ENCODE results near the gene OCRL. TPM values are rescaled to one million over a fixed set of nuclear protein-coding genes. Genes with fewer than 3 reads are reported as not detected.

OCRL gene
- polyA plus RNA-seq (2013, experiment 1 of 2): 16.0 TPM
- polyA plus RNA-seq (2013, experiment 2 of 2): 15.7 TPM

- H3K4me1 ChIP-seq (ENCODE audit: control insufficient read depth, insufficient read depth, low read depth, low read length): no peaks in the 10 kb centered on the region
- peaks cover 6% of the 10 kb centered on the region for H3K79me1 ChIP-seq (replicated peaks; ENCODE audit: low read length, poor library complexity, severe bottlenecking)
- H3K18ac ChIP-seq (ENCODE audit: low read depth in 1 of 2, low read length in 2 of 2): peak within 1 kb of the TSS; percentile 79 to 90
- H3K9ac ChIP-seq (ENCODE audit: low read length): peak within 1 kb of the TSS; percentile 80
- H4K8ac ChIP-seq (ENCODE audit: low read length): no peak within 1 kb of the TSS
- no peak within 1 kb of the TSS for H2BK5ac ChIP-seq (ENCODE audit: low read depth, low read length, poor library complexity, severe bottlenecking)
- peak within 1 kb of the TSS; percentile 81 to 84 for H3K4me3 ChIP-seq (ENCODE audit: insufficient read depth in 1 of 2, low read depth in 1 of 2, low read length in 2 of 2)
- no peaks in the 10 kb centered on the region for H3K27me3 ChIP-seq (ENCODE audit: control insufficient read depth in 1 of 2, insufficient read depth in 1 of 2, low read length in 2 of 2)
- H2BK12ac ChIP-seq (ENCODE audit: low read length in 2 of 2): no peak within 1 kb of the TSS
- peak within 1 kb of the TSS; percentile 89 for H2AFZ ChIP-seq (ENCODE audit: low read depth, low read length)
- H3K14ac ChIP-seq (ENCODE audit: low read length in 2 of 2): peak within 1 kb of the TSS in 1 of 2 experiments; percentile 88
- H2BK120ac ChIP-seq (ENCODE audit: low read depth, low read length): peak within 1 kb of the TSS; percentile 19
- WGBS: 2% methylated on average over 23 of the region's 60 CpGs
- H2AK5ac ChIP-seq (ENCODE audit: low read length, severe bottlenecking): no peak within 1 kb of the TSS
- peak within 1 kb of the TSS; percentile 73 for H3K4me2 ChIP-seq (ENCODE audit: low read length, poor library complexity, severe bottlenecking)
- peak within 1 kb of the TSS in 1 of 2 experiments; percentile 28 for H3K4ac ChIP-seq (ENCODE audit: low read depth in 1 of 2, low read length in 2 of 2)
- H3K36me3 ChIP-seq (ENCODE audit: control insufficient read depth in 1 of 2, insufficient read depth in 2 of 2, low read depth in 1 of 2, low read length in 2 of 2): peaks cover 0 to 7% of the 10 kb centered on the region in 2 experiments
- H3K27ac ChIP-seq (ENCODE audit: low read length, poor library complexity, severe bottlenecking): no peak within 1 kb of the TSS
- peak; percentile 70 for DNase-seq
- no peak within 1 kb of the TSS for H3K23ac ChIP-seq (ENCODE audit: low read length in 2 of 2)
- H4K91ac ChIP-seq (ENCODE audit: low read length): peak within 1 kb of the TSS; percentile 50
- H2BK15ac ChIP-seq (ENCODE audit: low read depth, poor library complexity, severe bottlenecking): no peak within 1 kb of the TSS
- H3K9me3 ChIP-seq (ENCODE audit: control insufficient read depth, low read length): no peaks in the 10 kb centered on the region
These were observed at the start of gene OCRL for GRCh38 chrX:129540068-129540653. Gene OCRL (plus strand): TSS chrX:129540259. CDS start chrX:129540440, 181 bp downstream.

- WGBS: no CpG with 5 or more reads among the region's 2 CpGs
- no peak overlapping the region for H3K4ac ChIP-seq (ENCODE audit: low read depth in 1 of 2, low read length in 2 of 2)
- no peak overlapping the region for H4K8ac ChIP-seq (ENCODE audit: low read length)
- no peaks in the 10 kb centered on the region for H3K9me3 ChIP-seq (ENCODE audit: control insufficient read depth, low read length)
- no peak overlapping the region for H3K18ac ChIP-seq (ENCODE audit: low read depth in 1 of 2, low read length in 2 of 2)
- H3K14ac ChIP-seq (ENCODE audit: low read length in 2 of 2): no peak overlapping the region
- peaks cover 2% of the 10 kb centered on the region for H3K4me1 ChIP-seq (ENCODE audit: control insufficient read depth, insufficient read depth, low read depth, low read length)
- H3K4me2 ChIP-seq (ENCODE audit: low read length, poor library complexity, severe bottlenecking): no peak overlapping the region
- H2AFZ ChIP-seq (ENCODE audit: low read depth, low read length): no peak overlapping the region
- no peak overlapping the region for H3K4me3 ChIP-seq (ENCODE audit: insufficient read depth in 1 of 2, low read depth in 1 of 2, low read length in 2 of 2)
- H3K9ac ChIP-seq (ENCODE audit: low read length): no peak overlapping the region
- H4K91ac ChIP-seq (ENCODE audit: low read length): no peak overlapping the region
- peaks cover 2% of the 10 kb centered on the region for H3K79me1 ChIP-seq (replicated peaks; ENCODE audit: low read length, poor library complexity, severe bottlenecking)
- peaks cover 11 to 52% of the 10 kb centered on the region in 2 experiments for H3K36me3 ChIP-seq (ENCODE audit: control insufficient read depth in 1 of 2, insufficient read depth in 2 of 2, low read depth in 1 of 2, low read length in 2 of 2)
- H2AK5ac ChIP-seq (ENCODE audit: low read length, severe bottlenecking): no peak overlapping the region
- no peak for DNase-seq
- no peak overlapping the region for H3K23ac ChIP-seq (ENCODE audit: low read length in 2 of 2)
- H2BK15ac ChIP-seq (ENCODE audit: low read depth, poor library complexity, severe bottlenecking): no peak overlapping the region
- H2BK5ac ChIP-seq (ENCODE audit: low read depth, low read length, poor library complexity, severe bottlenecking): no peak overlapping the region
- H2BK120ac ChIP-seq (ENCODE audit: low read depth, low read length): no peak overlapping the region
- no peak overlapping the region for H3K27ac ChIP-seq (ENCODE audit: low read length, poor library complexity, severe bottlenecking)
- no peak overlapping the region for H2BK12ac ChIP-seq (ENCODE audit: low read length in 2 of 2)
- H3K27me3 ChIP-seq (ENCODE audit: control insufficient read depth in 1 of 2, insufficient read depth in 1 of 2, low read length in 2 of 2): no peaks in the 10 kb centered on the region
These were observed 49.7 kb upstream of the OCRL start for GRCh38 chrX:129490330-129490729.

GRCh38 chrX:129493643-129494042 lies 46.4 kb upstream of the OCRL start:
- Histone ChIP-seq H3K4me1 (ENCODE audit: control insufficient read depth, insufficient read depth, low read depth, low read length) (peaks cover 2% of the 10 kb centered on the region), H3K27ac (ENCODE audit: low read length, poor library complexity, severe bottlenecking) (no peak overlapping the region), H2AK5ac (ENCODE audit: low read length, severe bottlenecking) (no peak overlapping the region), H2BK15ac (ENCODE audit: low read depth, poor library complexity, severe bottlenecking) (no peak overlapping the region), H3K27me3 (ENCODE audit: control insufficient read depth in 1 of 2, insufficient read depth in 1 of 2, low read length in 2 of 2) (no peaks in the 10 kb centered on the region), H3K9ac (ENCODE audit: low read length) (no peak overlapping the region), H3K36me3 (ENCODE audit: control insufficient read depth in 1 of 2, insufficient read depth in 2 of 2, low read depth in 1 of 2, low read length in 2 of 2) (peaks cover 9 to 42% of the 10 kb centered on the region in 2 experiments), H3K79me1 (replicated peaks; ENCODE audit: low read length, poor library complexity, severe bottlenecking) (peaks cover 2% of the 10 kb centered on the region), H4K91ac (ENCODE audit: low read length) (no peak overlapping the region), H3K18ac (ENCODE audit: low read depth in 1 of 2, low read length in 2 of 2) (no peak overlapping the region), H3K4me2 (ENCODE audit: low read length, poor library complexity, severe bottlenecking) (no peak overlapping the region), H2BK5ac (ENCODE audit: low read depth, low read length, poor library complexity, severe bottlenecking) (no peak overlapping the region), H3K9me3 (ENCODE audit: control insufficient read depth, low read length) (no peaks in the 10 kb centered on the region), H2AFZ (ENCODE audit: low read depth, low read length) (no peak overlapping the region), H3K4me3 (ENCODE audit: insufficient read depth in 1 of 2, low read depth in 1 of 2, low read length in 2 of 2) (no peak overlapping the region), H2BK120ac (ENCODE audit: low read depth, low read length) (no peak overlapping the region), H2BK12ac (ENCODE audit: low read length in 2 of 2) (no peak overlapping the region), H3K4ac (ENCODE audit: low read depth in 1 of 2, low read length in 2 of 2) (no peak overlapping the region), H4K8ac (ENCODE audit: low read length) (no peak overlapping the region), H3K14ac (ENCODE audit: low read length in 2 of 2) (no peak overlapping the region), H3K23ac (ENCODE audit: low read length in 2 of 2) (no peak overlapping the region)
- 64% methylated on average over 4 of the region's 4 CpGs for WGBS
- DNase-seq: peak; percentile 35

GRCh38 chrX:129494887-129495286 lies 45.2 kb upstream of the OCRL start:
- H3K4me3 ChIP-seq (ENCODE audit: insufficient read depth in 1 of 2, low read depth in 1 of 2, low read length in 2 of 2): no peak overlapping the region
- H2AFZ ChIP-seq (ENCODE audit: low read depth, low read length): no peak overlapping the region
- H3K18ac ChIP-seq (ENCODE audit: low read depth in 1 of 2, low read length in 2 of 2): no peak overlapping the region
- H4K8ac ChIP-seq (ENCODE audit: low read length): no peak overlapping the region
- H3K9me3 ChIP-seq (ENCODE audit: control insufficient read depth, low read length): no peaks in the 10 kb centered on the region
- H3K14ac ChIP-seq (ENCODE audit: low read length in 2 of 2): no peak overlapping the region
- H2BK5ac ChIP-seq (ENCODE audit: low read depth, low read length, poor library complexity, severe bottlenecking): no peak overlapping the region
- peaks cover 2% of the 10 kb centered on the region for H3K79me1 ChIP-seq (replicated peaks; ENCODE audit: low read length, poor library complexity, severe bottlenecking)
- no peak overlapping the region for H2BK15ac ChIP-seq (ENCODE audit: low read depth, poor library complexity, severe bottlenecking)
- H3K4me1 ChIP-seq (ENCODE audit: control insufficient read depth, insufficient read depth, low read depth, low read length): peaks cover 2% of the 10 kb centered on the region
- no peak overlapping the region for H4K91ac ChIP-seq (ENCODE audit: low read length)
- no peak overlapping the region for H3K4ac ChIP-seq (ENCODE audit: low read depth in 1 of 2, low read length in 2 of 2)
- DNase-seq: no peak
- H3K9ac ChIP-seq (ENCODE audit: low read length): no peak overlapping the region
- no peak overlapping the region for H2BK120ac ChIP-seq (ENCODE audit: low read depth, low read length)
- H3K36me3 ChIP-seq (ENCODE audit: control insufficient read depth in 1 of 2, insufficient read depth in 2 of 2, low read depth in 1 of 2, low read length in 2 of 2): peaks cover 7 to 38% of the 10 kb centered on the region in 2 experiments
- no peaks in the 10 kb centered on the region for H3K27me3 ChIP-seq (ENCODE audit: control insufficient read depth in 1 of 2, insufficient read depth in 1 of 2, low read length in 2 of 2)
- no peak overlapping the region for H3K27ac ChIP-seq (ENCODE audit: low read length, poor library complexity, severe bottlenecking)
- H2AK5ac ChIP-seq (ENCODE audit: low read length, severe bottlenecking): no peak overlapping the region
- H3K23ac ChIP-seq (ENCODE audit: low read length in 2 of 2): no peak overlapping the region
- H2BK12ac ChIP-seq (ENCODE audit: low read length in 2 of 2): no peak overlapping the region
- no CpG with 5 or more reads among the region's 2 CpGs for WGBS
- no peak overlapping the region for H3K4me2 ChIP-seq (ENCODE audit: low read length, poor library complexity, severe bottlenecking)

Data from mesenchymal stem cell (in vitro differentiated cells and primary cell).